ENCODE measurements around the gene FAM13A.

The FAM13A gene

DNA sequence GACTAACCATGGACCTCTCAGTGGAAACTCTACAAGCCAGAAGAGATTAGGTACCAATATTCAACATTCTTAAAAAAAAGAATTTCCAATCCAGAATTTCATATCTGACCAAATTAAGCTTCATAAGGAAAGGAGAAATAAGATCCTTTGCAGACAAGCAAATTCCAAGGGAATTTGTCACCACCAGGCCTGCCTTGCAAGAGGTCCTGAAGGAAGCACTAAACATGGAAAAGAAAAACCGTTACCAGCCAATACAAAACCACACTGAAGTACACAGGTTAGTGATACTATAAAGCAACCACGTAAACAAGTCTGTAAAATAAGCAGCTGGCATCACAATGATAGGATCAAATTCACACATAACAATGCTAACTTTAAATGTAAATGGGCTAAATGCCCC, 156.6 kb downstream of the FAM13A start:
- H3K4me2 ChIP-seq (ENCODE audit: low read length), result no peak overlapping the region
- no peaks in the 10 kb centered on the region for H3K27me3 ChIP-seq (ENCODE audit: control insufficient read depth, low read length)
- no peaks in the 10 kb centered on the region for H3K79me2 ChIP-seq (ENCODE audit: control insufficient read depth, low read length)
- no peaks in the 10 kb centered on the region for H3K9me3 ChIP-seq (ENCODE audit: control insufficient read depth, insufficient read depth, low read length)
- H3K36me3 ChIP-seq (ENCODE audit: control insufficient read depth, low read length), result no peaks in the 10 kb centered on the region
- H3K27ac ChIP-seq (ENCODE audit: low read depth, low read length), result no peak overlapping the region
- no peaks in the 10 kb centered on the region for H3F3A ChIP-seq (ENCODE audit: control insufficient read depth, insufficient read depth)
- H3K4me1 ChIP-seq (ENCODE audit: control insufficient read depth, low read length), result no peaks in the 10 kb centered on the region
- TF ChIP-seq, protein P1, sequence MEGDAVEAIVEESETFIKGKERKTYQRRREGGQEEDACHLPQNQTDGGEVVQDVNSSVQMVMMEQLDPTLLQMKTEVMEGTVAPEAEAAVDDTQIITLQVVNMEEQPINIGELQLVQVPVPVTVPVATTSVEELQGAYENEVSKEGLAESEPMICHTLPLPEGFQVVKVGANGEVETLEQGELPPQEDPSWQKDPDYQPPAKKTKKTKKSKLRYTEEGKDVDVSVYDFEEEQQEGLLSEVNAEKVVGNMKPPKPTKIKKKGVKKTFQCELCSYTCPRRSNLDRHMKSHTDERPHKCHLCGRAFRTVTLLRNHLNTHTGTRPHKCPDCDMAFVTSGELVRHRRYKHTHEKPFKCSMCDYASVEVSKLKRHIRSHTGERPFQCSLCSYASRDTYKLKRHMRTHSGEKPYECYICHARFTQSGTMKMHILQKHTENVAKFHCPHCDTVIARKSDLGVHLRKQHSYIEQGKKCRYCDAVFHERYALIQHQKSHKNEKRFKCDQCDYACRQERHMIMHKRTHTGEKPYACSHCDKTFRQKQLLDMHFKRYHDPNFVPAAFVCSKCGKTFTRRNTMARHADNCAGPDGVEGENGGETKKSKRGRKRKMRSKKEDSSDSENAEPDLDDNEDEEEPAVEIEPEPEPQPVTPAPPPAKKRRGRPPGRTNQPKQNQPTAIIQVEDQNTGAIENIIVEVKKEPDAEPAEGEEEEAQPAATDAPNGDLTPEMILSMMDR (IDR thresholded peaks at IDR 0.05; ENCODE audit: low read depth, low read length, poor library complexity, severe bottlenecking), result no peak
- TF ChIP-seq EZH2phosphoT487 (IDR thresholded peaks at IDR 0.05; ENCODE audit: borderline replicate concordance, low read length), result no peak
- no peaks in the 10 kb centered on the region for H3K9me2 ChIP-seq (replicated peaks; ENCODE audit: control insufficient read depth, low read length)
- H3K4me3 ChIP-seq (ENCODE audit: low read length), result no peak overlapping the region
- H4K20me1 ChIP-seq (ENCODE audit: control insufficient read depth, insufficient read depth, low read depth, low read length), result no peaks in the 10 kb centered on the region

DNA sequence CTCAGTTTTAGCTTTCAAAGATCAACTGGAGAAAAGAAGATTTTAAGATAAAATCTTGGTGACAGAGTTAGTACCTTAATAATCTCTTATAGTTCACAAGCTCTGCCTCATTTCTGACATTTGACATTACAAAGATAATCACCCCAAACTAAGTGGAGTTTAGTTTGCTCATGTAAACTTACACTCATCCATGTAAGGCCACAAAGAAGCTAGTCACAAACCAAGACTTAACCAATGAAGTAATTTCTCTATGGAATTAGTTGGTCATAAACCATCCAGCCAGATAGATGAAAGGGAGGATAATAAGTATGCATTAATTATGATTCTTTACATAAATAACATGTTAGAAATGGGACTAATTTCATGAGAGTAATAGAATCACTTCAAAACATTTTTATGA, 159.2 kb downstream of the FAM13A start:
- Histone ChIP-seq H3K9me2 (replicated peaks; ENCODE audit: control insufficient read depth, low read length) (no peaks in the 10 kb centered on the region), H3F3A (ENCODE audit: control insufficient read depth, insufficient read depth) (no peaks in the 10 kb centered on the region), H3K27ac (ENCODE audit: low read depth, low read length) (no peak overlapping the region), H4K20me1 (ENCODE audit: control insufficient read depth, insufficient read depth, low read depth, low read length) (no peaks in the 10 kb centered on the region), H3K36me3 (ENCODE audit: control insufficient read depth, low read length) (no peaks in the 10 kb centered on the region), H3K27me3 (ENCODE audit: control insufficient read depth, low read length) (no peaks in the 10 kb centered on the region), H3K4me2 (ENCODE audit: low read length) (no peak overlapping the region), H3K4me1 (ENCODE audit: control insufficient read depth, low read length) (no peaks in the 10 kb centered on the region), H3K9me3 (ENCODE audit: control insufficient read depth, insufficient read depth, low read length) (no peaks in the 10 kb centered on the region), H3K4me3 (ENCODE audit: low read length) (no peak overlapping the region), H3K79me2 (ENCODE audit: control insufficient read depth, low read length) (no peaks in the 10 kb centered on the region)
- TF ChIP-seq, protein P1 (IDR thresholded peaks at IDR 0.05; ENCODE audit: low read depth, low read length, poor library complexity, severe bottlenecking), result no peak

DNA sequence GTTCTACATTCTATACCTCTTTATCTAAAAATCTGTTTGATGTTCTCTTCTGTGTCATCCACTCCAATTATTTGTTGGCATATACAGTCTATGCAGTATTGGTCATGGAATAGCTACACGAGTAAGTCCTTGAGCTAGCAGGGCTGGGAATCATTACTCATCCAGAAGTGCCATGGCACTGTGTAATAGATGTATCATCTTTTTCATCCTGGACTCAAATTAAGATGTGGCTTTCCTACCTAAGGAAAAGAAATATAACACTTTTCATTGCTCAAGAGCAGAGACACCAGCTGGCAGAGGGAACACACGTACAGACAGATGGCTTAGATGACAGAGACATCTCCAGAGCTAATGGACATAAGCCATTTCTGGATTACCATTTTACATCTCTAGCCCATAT, 159.8 kb downstream of the FAM13A start:
- H3K79me2 ChIP-seq (ENCODE audit: control insufficient read depth, low read length), result no peaks in the 10 kb centered on the region
- H3K27me3 ChIP-seq (ENCODE audit: control insufficient read depth, low read length), result no peaks in the 10 kb centered on the region
- H4K20me1 ChIP-seq (ENCODE audit: control insufficient read depth, insufficient read depth, low read depth, low read length), result no peaks in the 10 kb centered on the region
- TF ChIP-seq, protein P1 (IDR thresholded peaks at IDR 0.05; ENCODE audit: low read depth, low read length, poor library complexity, severe bottlenecking), result no peak
- TF ChIP-seq EZH2phosphoT487 (IDR thresholded peaks at IDR 0.05; ENCODE audit: borderline replicate concordance, low read length), result no peak
- H3K9me3 ChIP-seq (ENCODE audit: control insufficient read depth, insufficient read depth, low read length), result no peaks in the 10 kb centered on the region
- H3K4me2 ChIP-seq (ENCODE audit: low read length), result no peak overlapping the region
- H3K9me2 ChIP-seq (replicated peaks; ENCODE audit: control insufficient read depth, low read length), result no peaks in the 10 kb centered on the region
- H3K4me1 ChIP-seq (ENCODE audit: control insufficient read depth, low read length), result no peaks in the 10 kb centered on the region
- H3K4me3 ChIP-seq (ENCODE audit: low read length), result no peak overlapping the region
- H3K36me3 ChIP-seq (ENCODE audit: control insufficient read depth, low read length), result no peaks in the 10 kb centered on the region
- H3F3A ChIP-seq (ENCODE audit: control insufficient read depth, insufficient read depth), result no peaks in the 10 kb centered on the region
- no peak overlapping the region for H3K27ac ChIP-seq (ENCODE audit: low read depth, low read length)

DNA sequence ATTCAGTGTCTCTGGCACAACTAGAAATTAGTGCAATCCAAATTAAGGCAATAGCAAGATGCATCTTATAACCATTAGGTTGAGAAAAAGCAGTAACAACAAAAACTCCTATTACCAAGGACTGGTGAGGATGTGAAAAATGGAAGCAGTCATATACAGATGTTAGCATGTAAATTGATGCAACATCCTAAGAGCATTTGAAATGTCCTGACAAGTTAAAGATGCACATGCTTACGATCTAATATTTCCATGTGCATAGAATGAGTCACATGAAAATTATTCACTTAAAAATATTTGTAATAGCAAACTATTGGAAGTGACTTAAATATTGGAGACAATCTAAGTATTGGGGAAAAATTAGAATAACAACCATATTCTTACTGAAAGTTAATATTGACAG, 163.0 kb downstream of the FAM13A start:
- Histone ChIP-seq H3K4me3 (ENCODE audit: low read length) (no peak overlapping the region), H3K4me2 (ENCODE audit: low read length) (no peak overlapping the region), H3K36me3 (ENCODE audit: control insufficient read depth, low read length) (no peaks in the 10 kb centered on the region), H3K9me2 (replicated peaks; ENCODE audit: control insufficient read depth, low read length) (no peaks in the 10 kb centered on the region), H3K79me2 (ENCODE audit: control insufficient read depth, low read length) (no peaks in the 10 kb centered on the region), H3F3A (ENCODE audit: control insufficient read depth, insufficient read depth) (no peaks in the 10 kb centered on the region), H3K9me3 (ENCODE audit: control insufficient read depth, insufficient read depth, low read length) (no peaks in the 10 kb centered on the region), H3K27me3 (ENCODE audit: control insufficient read depth, low read length) (no peaks in the 10 kb centered on the region), H3K27ac (ENCODE audit: low read depth, low read length) (no peak overlapping the region), H4K20me1 (ENCODE audit: control insufficient read depth, insufficient read depth, low read depth, low read length) (no peaks in the 10 kb centered on the region), H3K4me1 (ENCODE audit: control insufficient read depth, low read length) (no peaks in the 10 kb centered on the region)
- no peak for TF ChIP-seq EZH2phosphoT487 (IDR thresholded peaks at IDR 0.05; ENCODE audit: borderline replicate concordance, low read length)
- TF ChIP-seq, protein P1 (IDR thresholded peaks at IDR 0.05; ENCODE audit: low read depth, low read length, poor library complexity, severe bottlenecking), result no peak

Measured in DOHH2 (cell line).